HepG2 (cell line): Measurements from ENCODE around the gene KRTAP12-2. TPM values are rescaled to one million over a fixed set of nuclear protein-coding genes. Genes with fewer than 3 reads are reported as not detected.

ENCODE experiments used
- ATAC-seq: fragments of 200-7000 bp; cut with Tn5 transposase; 3 replicates; pipeline ENCODE4 v1.9.1; 2020; ENCODE audit warnings: mild to moderate bottlenecking, moderate library complexity
- BruUV-seq: library from RNA; stranded (reverse); fragments of 400-500 nt; replicated peaks from 2 replicates; lab custom pipeline; 2021; lab: Mats Ljungman, UMichigan
- CTCF ChIA-PET: fragments of 300-600 bp; formaldehyde crosslinking; extraction: SDS; loops from one replicate; lab custom pipeline; 2021; ENCODE audit warnings: low total read pairs, inconsistent platforms, low intra/inter-chr PET ratio; lab: Yijun Ruan, JAX
- POLR2A ChIA-PET: fragments of 350-600 bp; sonication (Branson Sonifier 250); formaldehyde crosslinking; loops from one replicate; lab custom pipeline; 2020; ENCODE audit warnings: antibody characterized with exemption, inconsistent platforms; lab: Yijun Ruan, JAX
- DNase-seq: peaks from one replicate; pipeline ENCODE4 v3.0.0-alpha.2; 2015; ENCODE audit warnings: low spot score
- FAIRE-seq: peaks from 3 replicates; lab custom pipeline; 2011; peaks lifted over from hg19 to GRCh38; lab: Jason Lieb, UNC
- H2AFZ ChIP-seq: one replicate; pipeline ENCODE4 v1.6.1; 2011; ENCODE audit warnings: low read length, inconsistent platforms
- H3K27ac ChIP-seq: fragments of 300-600 bp; 3 replicates; pipeline ENCODE4 v1.8.0; 2011; ENCODE audit warnings: mixed run types, mild to moderate bottlenecking, mixed read lengths, low read length, inconsistent platforms; ENCODE audit not compliant: insufficient read depth; ENCODE audit errors: extremely low read length
- H3K27me3 ChIP-seq, 2 experiments: fragments of 200-600 bp in 1 of 2; 2 replicates in 1 of 2; 3 replicates in 1 of 2; pipeline versions ENCODE4 v1.6.0 to v1.8.0; 2011; ENCODE audit warnings: low read length in 2 of 2, mild to moderate bottlenecking in 2 of 2, moderate library complexity in 2 of 2, inconsistent platforms in 1 of 2; ENCODE audit not compliant: insufficient read depth in 2 of 2, control insufficient read depth in 1 of 2
- H3K36me3 ChIP-seq, 2 experiments: fragments of 200-600 bp in 1 of 2; replicated peaks in 1 of 2; 2 replicates in 1 of 2; 3 replicates in 1 of 2; pipeline versions ENCODE4 v1.5.1 to v1.8.0; 2011; ENCODE audit warnings: low read length in 2 of 2, inconsistent platforms in 1 of 2; ENCODE audit not compliant: insufficient read depth in 2 of 2, control insufficient read depth in 1 of 2
- H3K4me1 ChIP-seq: 2 replicates; pipeline ENCODE4 v1.5.1; 2012; ENCODE audit warnings: low read length, inconsistent platforms; ENCODE audit not compliant: insufficient read depth
- H3K4me2 ChIP-seq: 2 replicates; pipeline ENCODE4 v1.6.0; 2011; ENCODE audit warnings: low read depth, low read length, inconsistent platforms
- H3K4me3 ChIP-seq, 3 experiments: fragments of 200-600 bp in 1 of 3; sonication (generic), shearing (Covaris generic) in 1 of 3; replicated peaks in 1 of 3; 2 replicates each; pipeline ENCODE4 v1.5.1; 2011 to 2016; ENCODE audit warnings: low read length in 3 of 3, inconsistent platforms in 2 of 3, low read depth in 2 of 3, mild to moderate bottlenecking in 2 of 3, control low read depth in 1 of 3, mixed read lengths in 1 of 3; ENCODE audit not compliant: insufficient read depth in 1 of 3
- H3K79me2 ChIP-seq: one replicate; pipeline ENCODE4 v1.6.1; 2011; ENCODE audit warnings: low read length, inconsistent platforms; ENCODE audit not compliant: insufficient read depth
- H3K9ac ChIP-seq: 2 replicates; pipeline ENCODE4 v1.6.0; 2011; ENCODE audit warnings: mild to moderate bottlenecking, low read depth, low read length, inconsistent platforms; ENCODE audit not compliant: insufficient read depth
- H3K9me3 ChIP-seq: 2 replicates; pipeline ENCODE4 v1.5.1; 2012; ENCODE audit warnings: mild to moderate bottlenecking, low read length
- H4K20me1 ChIP-seq: 2 replicates; pipeline ENCODE4 v1.6.0; 2011; ENCODE audit warnings: inconsistent platforms, mild to moderate bottlenecking, low read length, moderate library complexity; ENCODE audit not compliant: insufficient read depth
- ATF7-NPFF ChIP-seq: sonication (generic); formaldehyde crosslinking; IDR thresholded peaks from 2 replicates; pipeline ENCODE4 v1.8.1; 2023; ENCODE audit warnings: mild to moderate bottlenecking, low read depth, missing genetic modification reagents, moderate library complexity
- CAMTA2 ChIP-seq: sonication (generic); formaldehyde crosslinking; IDR thresholded peaks from 2 replicates; pipeline ENCODE4 v1.4.0; 2020; ENCODE audit warnings: mild to moderate bottlenecking, missing genetic modification reagents, borderline replicate concordance
- CENPT ChIP-seq: sonication (generic); formaldehyde crosslinking; IDR thresholded peaks from 2 replicates; pipeline ENCODE4 v1.8.0; 2022; ENCODE audit warnings: low read depth, mild to moderate bottlenecking, moderate library complexity, missing genetic modification reagents
- ELK4 ChIP-seq: sonication (generic); formaldehyde crosslinking; IDR thresholded peaks from 2 replicates; pipeline ENCODE4 v1.9.0; 2021; ENCODE audit warnings: missing genetic modification reagents, borderline replicate concordance
- ETV6 ChIP-seq: sonication (generic); formaldehyde crosslinking; conservative IDR thresholded peaks from 2 replicates; pipeline ENCODE4 v1.4.0; 2020; ENCODE audit warnings: missing genetic modification reagents
- IRF2 ChIP-seq: IDR thresholded peaks from 2 replicates; pipeline ENCODE4 v1.6.1; 2018; ENCODE audit warnings: missing genetic modification reagents, missing compliant biosample characterization
- MYC ChIP-seq: sonication (generic); formaldehyde crosslinking; IDR thresholded peaks from 2 replicates; pipeline ENCODE4 v1.9.0; 2021; ENCODE audit warnings: missing genetic modification reagents, borderline replicate concordance
- PRMT3 ChIP-seq: sonication (generic); formaldehyde crosslinking; IDR thresholded peaks from 2 replicates; pipeline ENCODE4 v1.8.1; 2022; ENCODE audit warnings: low read depth, mild to moderate bottlenecking, moderate library complexity, missing genetic modification reagents, borderline replicate concordance
- SMC3 ChIP-seq: IDR thresholded peaks from 2 replicates; pipeline ENCODE4 v1.6.1; 2011; ENCODE audit warnings: low read length, improper control_type of control experiment
- ZNF550 ChIP-seq: sonication (generic); formaldehyde crosslinking; IDR thresholded peaks from 2 replicates; pipeline ENCODE4 v1.4.0; 2020; ENCODE audit warnings: mild to moderate bottlenecking, missing genetic modification reagents, borderline replicate concordance
- ZNF570 ChIP-seq: sonication (generic); formaldehyde crosslinking; IDR thresholded peaks from 2 replicates; pipeline ENCODE4 v1.4.0; 2020; ENCODE audit warnings: mild to moderate bottlenecking, missing genetic modification reagents, borderline replicate concordance
- ZNF740 ChIP-seq: sonication (generic); formaldehyde crosslinking; IDR thresholded peaks from 2 replicates; pipeline ENCODE4 v1.4.0; 2020; ENCODE audit warnings: missing genetic modification reagents
- ZSCAN12 ChIP-seq: sonication (generic); formaldehyde crosslinking; IDR thresholded peaks from 2 replicates; pipeline ENCODE4 v1.9.0; 2021; ENCODE audit warnings: mild to moderate bottlenecking, missing genetic modification reagents
- WGBS: methylation state at CpG from one replicate; pipeline ENCODE4 v1.1.6; 2017; ENCODE audit warnings: low lambda C conversion rate; 5-methylcytosine and 5-hydroxymethylcytosine counted together
- in situ Hi-C: cut with HindIII; loops from 2 replicates; pipeline ENCODE4 v1.10.0; 2017; ENCODE audit warnings: low pct_unique_long_range_greater_than_20kb; ENCODE audit not compliant: extremely low pct_ligation_motif_present
- intact Hi-C: fragments of 100-400 bp; cut with micrococcal nuclease; formaldehyde crosslinking; loops from one replicate; pipeline ENCODE4 v1.10.0; 2022; ENCODE audit not compliant: unreplicated experiment
- polyA plus RNA-seq, 8 experiments: library from polyadenylated mRNA; depleted of rRNA in 3 of 8; stranded (reverse) in 7 of 8; unstranded in 1 of 8; fragments of >200 nt; fragmentation: Illumina TruSeq in 4 of 8; extraction: Trizol in 4 of 8; gene quantifications; 2 replicates each; pipeline versions ENCODE4 v1.2.1 to v1.2.3, GENCODE V29; 2011 to 2016; ENCODE audit warnings: low read depth in 4 of 8, missing spikeins in 1 of 8, mixed read lengths in 1 of 8; ENCODE audit not compliant: insufficient read depth in 1 of 8
- total RNA-seq, 5 experiments: library from RNA; depleted of rRNA; stranded (reverse); fragments of >200 nt; fragmentation: Illumina TruSeq; extraction: Trizol; gene quantifications; 2 replicates each; pipeline ENCODE4 v1.2.3, GENCODE V29; 2016; ENCODE audit warnings: low read depth in 1 of 5

Gene KRTAP12-2
- total and polyA plus RNA-seq, 2 of the 13 experiments (the other 11 are each of a cell fraction or from before 2014, with no cell fraction given) = not detected

- no peak overlapping the region for H3K4me3 ChIP-seq
- ATAC-seq (no peak), DNase-seq (no peak), FAIRE-seq (no peak)
- no peak overlapping the region for H3K4me2 ChIP-seq
- POLR2A ChIA-PET = no interaction called here
- H3K36me3 ChIP-seq = no peaks in the 10 kb centered on the region
- CTCF ChIA-PET = no interaction called here
- 70% methylated on average over 39 of the region's 46 CpGs for WGBS
- BruUV-seq = no TSS peak
- intact Hi-C loops (no loop called here), in situ Hi-C loops (no loop called here)
- H3K27ac ChIP-seq = no peak overlapping the region
- H3K9me3 ChIP-seq = no peaks in the 10 kb centered on the region
- peaks cover 33% of the 10 kb centered on the region for H3K4me1 ChIP-seq
- H2AFZ ChIP-seq = no peak overlapping the region
- H3K9ac ChIP-seq = no peak overlapping the region
- no peaks in the 10 kb centered on the region for H4K20me1 ChIP-seq
- TF ChIP-seq CAMTA2 (CRISPR knock-in tag) (no peak), ATF7-NPFF (CRISPR knock-in tag) (no peak), PRMT3 (CRISPR knock-in tag) (no peak), IRF2 (CRISPR knock-in tag) (no peak), MYC (CRISPR knock-in tag) (no peak), ZNF570 (CRISPR knock-in tag) (no peak), ZSCAN12 (CRISPR knock-in tag) (no peak), SMC3 (no peak), ETV6 (CRISPR knock-in tag) (no peak), ZNF550 (CRISPR knock-in tag) (no peak), CENPT (CRISPR knock-in tag) (no peak), ELK4 (no peak), ZNF740 (CRISPR knock-in tag) (no peak)
- TF ChIP-seq, all 625 proteins: peak for 0
- Histone ChIP-seq H3K27me3 (peaks cover 11 to 58% of the 10 kb centered on the region in 2 experiments), H3K79me2 (no peaks in the 10 kb centered on the region)
Observed at GRCh38 chr21:44706706-44707581, 40.2 kb upstream of the KRTAP12-2 start.
